SK-N-SH (cell line): ENCODE measurements around the gene ZNF557. TPM values are rescaled to one million over a fixed set of nuclear protein-coding genes. Genes with fewer than 3 reads are reported as not detected.

Experiments
- CTCF ChIA-PET: fragments of 300-600, 350-600 bp; formaldehyde crosslinking; extraction: SDS; loops from one replicate; lab custom pipeline; 2021; lab: Yijun Ruan, JAX
- POLR2A ChIA-PET: fragments of 350-600 bp; sonication (Branson Sonifier 250); formaldehyde crosslinking; extraction: SDS; loops from one replicate; lab custom pipeline; 2020; ENCODE audit warnings: antibody characterized with exemption, inconsistent platforms; lab: Yijun Ruan, JAX
- DNase-seq: peaks from one replicate; pipeline ENCODE4 v3.0.0; 2012
- H2AFZ ChIP-seq: fragments of 200-600 bp; sonication (generic); 2 replicates; pipeline ENCODE4 v1.8.1; 2016; ENCODE audit warnings: antibody characterized with exemption, mild to moderate bottlenecking, low read depth
- H3F3A ChIP-seq: fragments of 200-600 bp; sonication (generic); replicated peaks from 2 replicates; pipeline ENCODE3; 2016; ENCODE audit warnings: antibody characterized with exemption, mild to moderate bottlenecking; ENCODE audit not compliant: insufficient read depth
- H3K27ac ChIP-seq, 2 experiments: fragments of 200-500 bp in 1 of 2; fragments of 200-600 bp in 1 of 2; sonication (Bioruptor generic) in 1 of 2; sonication (generic), shearing (Covaris generic) in 1 of 2; 2 replicates each; pipeline versions ENCODE4 v1.5.1 to v1.6.1; 2014 to 2016; ENCODE audit warnings: low read depth in 2 of 2, inconsistent platforms in 1 of 2, low read length in 1 of 2, mild to moderate bottlenecking in 1 of 2, mixed read lengths in 1 of 2
- H3K27me3 ChIP-seq: fragments of 200-600 bp; sonication (generic), shearing (Covaris generic); 2 replicates; pipeline ENCODE4 v1.6.1; 2016; ENCODE audit warnings: mixed run types; ENCODE audit not compliant: insufficient read depth
- H3K36me3 ChIP-seq, 2 experiments: fragments of 200-500 bp in 1 of 2; fragments of 200-600 bp in 1 of 2; sonication (Bioruptor generic) in 1 of 2; sonication (generic) in 1 of 2; replicated peaks in 1 of 2; 2 replicates each; pipeline versions ENCODE3 to v1.5.1; 2014 to 2016; ENCODE audit warnings: low read length in 1 of 2, mild to moderate bottlenecking in 1 of 2; ENCODE audit not compliant: insufficient read depth in 2 of 2, control insufficient read depth in 1 of 2
- H3K4me1 ChIP-seq, 2 experiments: fragments of 200-500 bp in 1 of 2; fragments of 200-600 bp in 1 of 2; sonication (Bioruptor generic) in 1 of 2; sonication (generic), shearing (Covaris generic) in 1 of 2; 2 replicates each; pipeline versions ENCODE4 v1.5.1 to v1.6.1; 2014 to 2016; ENCODE audit warnings: low read depth in 1 of 2, low read length in 1 of 2, mixed run types in 1 of 2; ENCODE audit not compliant: insufficient read depth in 2 of 2, control insufficient read depth in 1 of 2
- H3K4me2 ChIP-seq: fragments of 200-600 bp; sonication (generic), shearing (Covaris generic); 2 replicates; pipeline ENCODE4 v1.6.1; 2017; ENCODE audit warnings: mixed run types
- H3K4me3 ChIP-seq, 2 experiments: fragments of 200-500 bp in 1 of 2; fragments of 200-600 bp in 1 of 2; sonication (Bioruptor generic) in 1 of 2; sonication (generic), shearing (Covaris generic) in 1 of 2; 2 replicates each; pipeline versions ENCODE4 v1.5.1 to v1.8.1; 2014 to 2016; ENCODE audit warnings: low read depth in 2 of 2, inconsistent platforms in 1 of 2, low read length in 1 of 2, mild to moderate bottlenecking in 1 of 2, mixed read lengths in 1 of 2, moderate library complexity in 1 of 2
- H3K79me2 ChIP-seq: fragments of 200-600 bp; sonication (generic); 2 replicates; pipeline ENCODE4 v1.8.1; 2017; ENCODE audit warnings: mild to moderate bottlenecking; ENCODE audit not compliant: insufficient read depth
- H3K9ac ChIP-seq: fragments of 200-600 bp; sonication (generic); 2 replicates; pipeline ENCODE4 v1.6.1; 2017; ENCODE audit warnings: mixed run types
- H3K9me2 ChIP-seq: fragments of 200-600 bp; sonication (generic); 2 replicates; pipeline ENCODE4 v1.6.1; 2017; ENCODE audit warnings: mixed run types
- H3K9me3 ChIP-seq: fragments of 200-600 bp; sonication (generic); 2 replicates; pipeline ENCODE4 v1.6.1; 2017; ENCODE audit warnings: mixed run types, mild to moderate bottlenecking, moderate library complexity
- H4K20me1 ChIP-seq: fragments of 200-600 bp; sonication (generic); 2 replicates; pipeline ENCODE4 v1.6.1; 2017; ENCODE audit warnings: mild to moderate bottlenecking, mixed run types; ENCODE audit not compliant: insufficient read depth
- CTCF ChIP-seq: fragments of 200-600 bp; sonication (generic); IDR thresholded peaks from 2 replicates; pipeline ENCODE4 v1.6.1; 2017; ENCODE audit warnings: antibody characterized with exemption, mild to moderate bottlenecking, moderate library complexity
- EZH2phosphoT487 ChIP-seq: fragments of 200-600 bp; sonication (generic); IDR thresholded peaks from 2 replicates; pipeline ENCODE4 v1.6.1; 2017; ENCODE audit warnings: low read depth, mixed run types, mild to moderate bottlenecking, antibody characterized with exemption, moderate library complexity, borderline replicate concordance
- FOSL2 ChIP-seq: IDR thresholded peaks from 2 replicates; pipeline ENCODE4 v1.4.0; 2012; ENCODE audit warnings: low read depth, mild to moderate bottlenecking, moderate library complexity, borderline replicate concordance
- FOXM1 ChIP-seq: IDR thresholded peaks from 2 replicates; pipeline ENCODE4 v1.4.0; 2012; ENCODE audit warnings: low read depth, mild to moderate bottlenecking
- NRF1 ChIP-seq: IDR thresholded peaks from 2 replicates; pipeline ENCODE4 v1.6.1; 2012; ENCODE audit warnings: low read depth, mild to moderate bottlenecking, low read length
- SIN3A ChIP-seq: IDR thresholded peaks from 2 replicates; pipeline ENCODE4 v1.6.1; 2012; ENCODE audit warnings: low read depth, mild to moderate bottlenecking, low read length, moderate library complexity, borderline replicate concordance
- WGBS: methylation state at CpG from one replicate; pipeline ENCODE4 v1.1.6; 2017; ENCODE audit warnings: low lambda C conversion rate; 5-methylcytosine and 5-hydroxymethylcytosine counted together
- polyA plus RNA-seq, 3 experiments: library from polyadenylated mRNA; depleted of rRNA; stranded (reverse); fragments of >200 nt; gene quantifications; 2 replicates each; pipeline ENCODE4 v1.2.3, GENCODE V29; 2012
- TF ChIP-seq, protein P1 (sequence below): IDR thresholded peaks from 2 replicates; pipeline ENCODE4 v1.6.1; 2012; ENCODE audit warnings: mild to moderate bottlenecking, low read depth, low read length, moderate library complexity

Gene ZNF557
- polyA plus RNA-seq, 1 of the 3 experiments (the other 2 are of a cell fraction) = 2.3 TPM

DNA sequence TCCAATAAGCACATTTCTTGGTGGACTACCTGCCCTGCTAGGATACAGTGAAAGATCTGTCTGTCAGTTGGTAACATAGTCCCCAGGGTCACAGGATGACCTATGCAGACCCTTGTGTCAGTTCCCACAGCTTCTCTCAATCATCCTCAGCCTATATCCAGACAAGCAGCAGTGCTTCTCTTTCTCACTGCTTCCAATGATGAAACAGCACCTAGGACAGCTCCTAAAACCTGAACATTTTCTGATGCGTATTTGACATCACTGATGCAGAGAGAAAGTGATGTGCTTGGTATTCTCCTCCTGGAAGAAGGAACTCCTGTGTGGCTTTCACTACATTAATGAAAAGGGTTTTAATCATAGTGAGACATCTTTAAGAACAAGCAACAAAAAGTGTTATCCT lies 43.7 kb downstream of the ZNF557 start:
- no peak overlapping the region for H3K27ac ChIP-seq
- H3K36me3 ChIP-seq = no peaks in the 10 kb centered on the region
- no peak overlapping the region for H3K4me2 ChIP-seq
- ChIA-PET POLR2A (no interaction called here), CTCF (interaction anchor here (0.6 to 2.8 kb wide), 4 partner anchors 10 to 228 kb away, joined by 3 to 10 read pairs (median 4); no protein-coding TSS in a partner anchor)
- TF ChIP-seq, protein P1, sequence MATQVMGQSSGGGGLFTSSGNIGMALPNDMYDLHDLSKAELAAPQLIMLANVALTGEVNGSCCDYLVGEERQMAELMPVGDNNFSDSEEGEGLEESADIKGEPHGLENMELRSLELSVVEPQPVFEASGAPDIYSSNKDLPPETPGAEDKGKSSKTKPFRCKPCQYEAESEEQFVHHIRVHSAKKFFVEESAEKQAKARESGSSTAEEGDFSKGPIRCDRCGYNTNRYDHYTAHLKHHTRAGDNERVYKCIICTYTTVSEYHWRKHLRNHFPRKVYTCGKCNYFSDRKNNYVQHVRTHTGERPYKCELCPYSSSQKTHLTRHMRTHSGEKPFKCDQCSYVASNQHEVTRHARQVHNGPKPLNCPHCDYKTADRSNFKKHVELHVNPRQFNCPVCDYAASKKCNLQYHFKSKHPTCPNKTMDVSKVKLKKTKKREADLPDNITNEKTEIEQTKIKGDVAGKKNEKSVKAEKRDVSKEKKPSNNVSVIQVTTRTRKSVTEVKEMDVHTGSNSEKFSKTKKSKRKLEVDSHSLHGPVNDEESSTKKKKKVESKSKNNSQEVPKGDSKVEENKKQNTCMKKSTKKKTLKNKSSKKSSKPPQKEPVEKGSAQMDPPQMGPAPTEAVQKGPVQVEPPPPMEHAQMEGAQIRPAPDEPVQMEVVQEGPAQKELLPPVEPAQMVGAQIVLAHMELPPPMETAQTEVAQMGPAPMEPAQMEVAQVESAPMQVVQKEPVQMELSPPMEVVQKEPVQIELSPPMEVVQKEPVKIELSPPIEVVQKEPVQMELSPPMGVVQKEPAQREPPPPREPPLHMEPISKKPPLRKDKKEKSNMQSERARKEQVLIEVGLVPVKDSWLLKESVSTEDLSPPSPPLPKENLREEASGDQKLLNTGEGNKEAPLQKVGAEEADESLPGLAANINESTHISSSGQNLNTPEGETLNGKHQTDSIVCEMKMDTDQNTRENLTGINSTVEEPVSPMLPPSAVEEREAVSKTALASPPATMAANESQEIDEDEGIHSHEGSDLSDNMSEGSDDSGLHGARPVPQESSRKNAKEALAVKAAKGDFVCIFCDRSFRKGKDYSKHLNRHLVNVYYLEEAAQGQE = peak; percentile 89
- TF ChIP-seq FOSL2 = no peak
- DNase-seq = no peak
- WGBS = 85% methylated on average over 1 of the region's 1 CpG
- H3K4me3 ChIP-seq = no peak overlapping the region
- H3K27me3 ChIP-seq = no peaks in the 10 kb centered on the region
- no peaks in the 10 kb centered on the region for H4K20me1 ChIP-seq
- H3K4me1 ChIP-seq = no peaks in the 10 kb centered on the region
- no peak overlapping the region for H3K9ac ChIP-seq
- H2AFZ ChIP-seq = no peak overlapping the region
- H3K9me3 ChIP-seq = no peaks in the 10 kb centered on the region
- H3F3A ChIP-seq = no peaks in the 10 kb centered on the region
- H3K79me2 ChIP-seq = no peaks in the 10 kb centered on the region
- no peaks in the 10 kb centered on the region for H3K9me2 ChIP-seq

- H3K27ac ChIP-seq = no peak overlapping the region
- no peak overlapping the region for H2AFZ ChIP-seq
- no peak for DNase-seq
- no peak overlapping the region for H3K4me3 ChIP-seq
- POLR2A ChIA-PET = no interaction called here
- TF ChIP-seq EZH2phosphoT487 = no peak
- no peak for TF ChIP-seq FOXM1
- TF ChIP-seq SIN3A = no peak
- no peak for TF ChIP-seq NRF1
- TF ChIP-seq CTCF = no peak
- H3K36me3 ChIP-seq = no peaks in the 10 kb centered on the region
- no peaks in the 10 kb centered on the region for H4K20me1 ChIP-seq
- CTCF ChIA-PET = interaction anchor here (1.6 to 2.8 kb wide), 2 partner anchors 13 to 14 kb away, joined by 5 to 10 read pairs; no protein-coding TSS in a partner anchor
- no peaks in the 10 kb centered on the region for H3K9me3 ChIP-seq
- H3K27me3 ChIP-seq = no peaks in the 10 kb centered on the region
- no peaks in the 10 kb centered on the region for H3F3A ChIP-seq
- WGBS = 83% methylated on average over 4 of the region's 6 CpGs
- no peaks in the 10 kb centered on the region for H3K79me2 ChIP-seq
- no peak overlapping the region for H3K4me2 ChIP-seq
- H3K9ac ChIP-seq = no peak overlapping the region
- no peaks in the 10 kb centered on the region for H3K9me2 ChIP-seq
- no peaks in the 10 kb centered on the region for H3K4me1 ChIP-seq
Measured at GRCh38 chr19:7115721-7116120, 46.2 kb downstream of the ZNF557 start.
